Natural killer cell (primary cell): Measurements from ENCODE around the gene BIRC7. TPM values are rescaled to one million over a fixed set of nuclear protein-coding genes. Genes with fewer than 3 reads are reported as not detected.

Experiments used
- ATAC-seq, 3 donors: fragments of 150-1000 bp in 2 of 3; fragments of 200-7000 bp in 1 of 3; cut with Tn5 transposase; 1 replicate in 1 of 3; 2 replicates in 2 of 3; pipeline ENCODE4 v1.10.0; 2021; ENCODE audit warnings: mild to moderate bottlenecking in 2 of 3, moderate library complexity in 2 of 3
- DNase-seq, 2 donors: peaks; one replicate each; pipeline versions ENCODE4 v3.0.0 to v3.0.0-alpha.2; 2013 to 2021; ENCODE audit warnings: mixed read lengths in 1 of 2
- H3K27ac ChIP-seq: one replicate; pipeline ENCODE4 v1.5.1; 2013; ENCODE audit warnings: mild to moderate bottlenecking, low read length
- H3K27me3 ChIP-seq: one replicate; pipeline ENCODE4 v1.6.1; 2013; ENCODE audit warnings: low read length; ENCODE audit not compliant: control insufficient read depth, insufficient read depth
- H3K36me3 ChIP-seq: one replicate; pipeline ENCODE4 v1.6.1; 2013; ENCODE audit warnings: low read length; ENCODE audit not compliant: control insufficient read depth, insufficient read depth
- H3K4me1 ChIP-seq: one replicate; pipeline ENCODE4 v1.6.1; 2013; ENCODE audit warnings: low read length; ENCODE audit not compliant: control insufficient read depth, insufficient read depth
- H3K4me3 ChIP-seq: one replicate; pipeline ENCODE4 v1.5.1; 2013; ENCODE audit warnings: low read length
- H3K9me3 ChIP-seq: one replicate; pipeline ENCODE4 v1.6.1; 2013; ENCODE audit warnings: low read length; ENCODE audit not compliant: control insufficient read depth, insufficient read depth
- H3K27ac Mint-ChIP-seq, 2 donors: one replicate each; pipeline ENCODE4 v1.8.0; 2022; ENCODE audit warnings: mild to moderate bottlenecking in 2 of 2, mixed read lengths in 2 of 2, moderate library complexity in 1 of 2
- H3K27me3 Mint-ChIP-seq, 2 donors: one replicate each; pipeline ENCODE4 v1.8.0; 2022; ENCODE audit warnings: low read depth in 2 of 2, mixed read lengths in 2 of 2
- H3K36me3 Mint-ChIP-seq: one replicate; pipeline ENCODE4 v1.8.0; 2022; ENCODE audit warnings: mixed read lengths
- H3K4me1 Mint-ChIP-seq, 2 donors: one replicate each; pipeline ENCODE4 v1.8.0; 2022; ENCODE audit warnings: mixed read lengths in 2 of 2
- H3K4me3 Mint-ChIP-seq: one replicate; pipeline ENCODE4 v1.8.0; 2022; ENCODE audit warnings: mild to moderate bottlenecking, moderate library complexity, mixed read lengths
- H3K9me3 Mint-ChIP-seq, 2 donors: one replicate each; pipeline ENCODE4 v1.8.0; 2022; ENCODE audit warnings: mixed read lengths in 2 of 2
- WGBS: methylation state at CpG from one replicate; pipeline ENCODE4 v1.1.7; 2013; ENCODE audit warnings: missing lambda C conversion rate; ENCODE audit not compliant: insufficient coverage; 5-methylcytosine and 5-hydroxymethylcytosine counted together
- intact Hi-C: fragments of 100-400 bp; cut with micrococcal nuclease; formaldehyde crosslinking; loops from one replicate; pipeline ENCODE4 v1.14.2; 2022
- total RNA-seq, 4 donors: library from RNA; stranded (reverse); fragments of 120-200 nt in 1 of 4; gene quantifications; one replicate each; pipeline versions ENCODE4 v1.2.3 to v1.2.4, GENCODE V29; 2013 to 2022
- TF ChIP-seq, protein P1 (sequence below): fragments of 200-600 bp; IDR thresholded peaks from one replicate; pipeline ENCODE4 v1.8.0; 2022; ENCODE audit warnings: antibody characterized with exemption

The BIRC7 gene, protein sequence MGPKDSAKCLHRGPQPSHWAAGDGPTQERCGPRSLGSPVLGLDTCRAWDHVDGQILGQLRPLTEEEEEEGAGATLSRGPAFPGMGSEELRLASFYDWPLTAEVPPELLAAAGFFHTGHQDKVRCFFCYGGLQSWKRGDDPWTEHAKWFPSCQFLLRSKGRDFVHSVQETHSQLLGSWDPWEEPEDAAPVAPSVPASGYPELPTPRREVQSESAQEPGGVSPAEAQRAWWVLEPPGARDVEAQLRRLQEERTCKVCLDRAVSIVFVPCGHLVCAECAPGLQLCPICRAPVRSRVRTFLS
- total RNA-seq, result not detected
- 0.11 TPM for total RNA-seq (2013)

DNA sequence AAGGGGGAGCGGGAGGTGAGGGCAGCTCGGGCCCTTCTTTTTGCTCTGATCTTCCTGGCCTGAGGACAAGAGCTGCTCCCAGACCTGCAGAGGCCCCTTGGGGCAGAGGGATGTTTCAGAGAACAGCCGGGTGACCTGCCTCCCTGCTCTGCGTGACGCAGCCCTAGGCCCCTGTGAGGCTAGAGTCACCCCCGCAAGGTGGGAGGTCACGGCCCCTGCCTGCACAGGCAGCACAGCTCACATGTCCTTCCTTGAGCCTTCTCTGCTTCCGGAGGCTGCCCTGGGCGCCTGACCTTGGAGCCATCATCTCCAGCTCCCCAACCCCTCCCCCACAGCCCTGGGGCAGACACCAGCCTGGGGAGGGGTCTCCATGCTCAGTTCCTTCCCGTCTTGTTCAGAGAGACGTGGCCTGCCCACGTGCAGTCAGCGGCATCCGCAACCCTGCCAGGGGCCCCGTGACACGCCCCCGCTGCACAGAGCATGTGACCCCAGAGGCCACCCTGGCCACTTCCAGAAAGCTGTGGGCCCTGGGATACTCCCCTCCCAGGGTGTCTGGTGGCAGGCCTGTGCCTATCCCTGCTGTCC, at the start of gene BIRC7:
Gene BIRC7 (plus strand): TSS at position 507 of the 585 bp plus-strand sequence. CDS start 192 bp downstream, outside the sequence.
- DNase-seq (no peak), ATAC-seq (no peak)
- H3K4me1 Mint-ChIP-seq, result no peaks in the 10 kb centered on the region
- peaks cover 3% of the 10 kb centered on the region for H3K4me1 ChIP-seq
- H3K4me3 Mint-ChIP-seq, result no peak within 1 kb of the TSS
- WGBS, result 53% methylated on average over 17 of the region's 17 CpGs
- peaks cover 5 to 7% of the 10 kb centered on the region in 2 donors for H3K27me3 Mint-ChIP-seq
- no peaks in the 10 kb centered on the region for H3K36me3 ChIP-seq
- TF ChIP-seq, protein P1, sequence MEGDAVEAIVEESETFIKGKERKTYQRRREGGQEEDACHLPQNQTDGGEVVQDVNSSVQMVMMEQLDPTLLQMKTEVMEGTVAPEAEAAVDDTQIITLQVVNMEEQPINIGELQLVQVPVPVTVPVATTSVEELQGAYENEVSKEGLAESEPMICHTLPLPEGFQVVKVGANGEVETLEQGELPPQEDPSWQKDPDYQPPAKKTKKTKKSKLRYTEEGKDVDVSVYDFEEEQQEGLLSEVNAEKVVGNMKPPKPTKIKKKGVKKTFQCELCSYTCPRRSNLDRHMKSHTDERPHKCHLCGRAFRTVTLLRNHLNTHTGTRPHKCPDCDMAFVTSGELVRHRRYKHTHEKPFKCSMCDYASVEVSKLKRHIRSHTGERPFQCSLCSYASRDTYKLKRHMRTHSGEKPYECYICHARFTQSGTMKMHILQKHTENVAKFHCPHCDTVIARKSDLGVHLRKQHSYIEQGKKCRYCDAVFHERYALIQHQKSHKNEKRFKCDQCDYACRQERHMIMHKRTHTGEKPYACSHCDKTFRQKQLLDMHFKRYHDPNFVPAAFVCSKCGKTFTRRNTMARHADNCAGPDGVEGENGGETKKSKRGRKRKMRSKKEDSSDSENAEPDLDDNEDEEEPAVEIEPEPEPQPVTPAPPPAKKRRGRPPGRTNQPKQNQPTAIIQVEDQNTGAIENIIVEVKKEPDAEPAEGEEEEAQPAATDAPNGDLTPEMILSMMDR, result no peak
- H3K27ac Mint-ChIP-seq, result no peak within 1 kb of the TSS
- intact Hi-C loops, result no loop called here
- H3K9me3 Mint-ChIP-seq, result no peaks in the 10 kb centered on the region
- H3K27ac ChIP-seq, result no peak within 1 kb of the TSS
- H3K9me3 ChIP-seq, result no peaks in the 10 kb centered on the region
- H3K27me3 ChIP-seq, result peaks cover 3% of the 10 kb centered on the region
- H3K4me3 ChIP-seq, result no peak within 1 kb of the TSS
- H3K36me3 Mint-ChIP-seq, result no peaks in the 10 kb centered on the region

DNA sequence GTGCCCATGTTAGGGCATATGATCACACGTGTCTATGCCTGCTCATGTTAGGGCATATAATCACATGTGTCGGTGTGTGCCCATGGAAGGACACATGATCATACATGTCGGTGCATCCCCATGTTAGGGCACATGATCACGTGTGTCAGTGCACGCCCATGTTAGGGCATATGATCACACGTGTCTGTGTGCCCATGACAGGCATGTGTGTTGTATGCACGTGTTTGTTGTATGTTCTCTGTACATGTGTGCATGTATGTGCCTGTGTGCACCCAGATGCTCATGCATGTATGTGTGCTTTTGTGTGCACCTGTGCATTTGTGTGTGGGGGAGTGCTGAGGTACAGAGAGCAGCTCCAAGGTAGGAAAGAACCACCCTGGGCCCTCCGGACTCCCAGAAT, 49.6 kb upstream of the BIRC7 start:
- Histone ChIP-seq H3K27ac (no peak overlapping the region), H3K27me3 (no peaks in the 10 kb centered on the region), H3K4me3 (no peak overlapping the region), H3K4me1 (no peaks in the 10 kb centered on the region), H3K9me3 (no peaks in the 10 kb centered on the region), H3K36me3 (no peaks in the 10 kb centered on the region)
- no peaks in the 10 kb centered on the region for H3K36me3 Mint-ChIP-seq
- intact Hi-C loops, result no loop called here
- TF ChIP-seq, protein P1, result no peak
- 97% methylated on average over 8 of the region's 8 CpGs for WGBS
- no peaks in the 10 kb centered on the region for H3K9me3 Mint-ChIP-seq
- DNase-seq, result no peak
- no peak for ATAC-seq
- peaks cover 2 to 5% of the 10 kb centered on the region in 2 donors for H3K27me3 Mint-ChIP-seq
- no peak overlapping the region for H3K27ac Mint-ChIP-seq
- no peak overlapping the region for H3K4me3 Mint-ChIP-seq
- H3K4me1 Mint-ChIP-seq, result no peaks in the 10 kb centered on the region

DNA sequence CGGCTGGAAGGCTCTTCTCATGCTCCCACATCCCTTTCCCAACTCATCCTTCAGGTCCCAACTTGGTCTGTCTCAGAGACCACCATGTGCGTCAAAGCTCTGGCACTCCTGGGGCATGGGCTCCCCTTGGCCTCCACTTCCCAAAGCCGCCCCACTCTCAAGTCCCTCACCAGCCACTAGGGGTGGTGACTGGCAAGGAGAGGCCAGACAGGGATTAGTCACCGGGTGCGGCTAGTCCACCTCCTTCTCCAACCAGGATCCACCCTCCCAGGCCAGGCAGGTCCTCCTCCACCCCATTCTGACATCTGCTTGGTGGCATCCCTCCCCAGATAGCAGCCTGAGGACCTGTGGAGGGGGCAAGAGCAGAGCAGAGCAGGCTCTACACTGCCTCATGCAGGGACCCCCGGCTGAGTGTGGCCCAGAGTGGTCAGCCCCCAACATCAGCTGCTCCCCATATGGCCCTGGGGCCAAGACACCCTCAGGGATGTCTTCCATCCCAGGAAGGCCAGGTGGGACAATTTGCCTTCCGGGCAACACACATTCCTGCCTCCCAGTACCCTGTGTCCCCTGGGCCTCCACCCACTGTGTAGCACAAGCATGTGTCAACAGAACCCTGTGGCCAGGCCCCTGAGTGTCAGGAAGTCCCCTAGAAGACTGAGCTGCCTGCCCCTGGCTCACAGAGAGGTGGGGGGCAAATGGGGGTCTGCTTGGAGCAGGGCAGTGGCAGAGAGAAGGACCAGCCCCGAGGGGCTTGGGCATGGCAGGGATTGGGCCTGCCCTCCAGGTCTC, 49.0 kb upstream of the BIRC7 start:
- Mint-ChIP-seq H3K27ac (no peak overlapping the region), H3K9me3 (no peaks in the 10 kb centered on the region), H3K36me3 (no peaks in the 10 kb centered on the region), H3K27me3 (peaks cover 0 to 3% of the 10 kb centered on the region in 2 donors), H3K4me1 (no peaks in the 10 kb centered on the region), H3K4me3 (no peak overlapping the region)
- intact Hi-C loops, result no loop called here
- no peaks in the 10 kb centered on the region for H3K9me3 ChIP-seq
- H3K4me1 ChIP-seq, result no peaks in the 10 kb centered on the region
- H3K27ac ChIP-seq, result no peak overlapping the region
- WGBS, result 92% methylated on average over 8 of the region's 8 CpGs
- TF ChIP-seq, protein P1, result no peak
- DNase-seq (no peak), ATAC-seq (no peak)
- H3K36me3 ChIP-seq, result no peaks in the 10 kb centered on the region
- H3K4me3 ChIP-seq, result no peak overlapping the region
- no peaks in the 10 kb centered on the region for H3K27me3 ChIP-seq
